ENCODE results near the gene KIF3A. TPM values are rescaled to one million over a fixed set of nuclear protein-coding genes. Genes with fewer than 3 reads are reported as not detected.

Gene KIF3A
- total RNA-seq, 1 experiment from 2014 or later: 16.4 TPM

GRCh38 chr5:132753135-132753987 lies 16.0 kb upstream of the KIF3A start:
- no peak for DNase-seq (ENCODE audit: low spot score)

GRCh38 chr5:132752581-132753125 lies 15.3 kb upstream of the KIF3A start:
- DNase-seq (ENCODE audit: low spot score): no peak

GRCh38 chr5:132751971-132752580 lies 14.7 kb upstream of the KIF3A start:
- DNase-seq (ENCODE audit: low spot score): no peak

- no peak for DNase-seq (ENCODE audit: low spot score)
Observed at GRCh38 chr5:132751444-132751843, 14.1 kb upstream of the KIF3A start.

- DNase-seq (ENCODE audit: low spot score): no peak
Observed at GRCh38 chr5:132750471-132751230, 13.3 kb upstream of the KIF3A start.

- no peak for DNase-seq (ENCODE audit: low spot score)
Observed at GRCh38 chr5:132749506-132749905, 12.2 kb upstream of the KIF3A start.

- DNase-seq (ENCODE audit: low spot score): no peak
Observed at GRCh38 chr5:132748522-132749000, 11.2 kb upstream of the KIF3A start.

- DNase-seq (ENCODE audit: low spot score): no peak
Observed at GRCh38 chr5:132747616-132748440, 10.5 kb upstream of the KIF3A start.

GRCh38 chr5:132746954-132747615 lies 9.7 kb upstream of the KIF3A start, which contains the start of gene CCNI2:
CCNI2 (plus strand) TSS chr5:132747426; CDS start chr5:132747496, 70 bp downstream.
- no peak for DNase-seq (ENCODE audit: low spot score)

- no peak for DNase-seq (ENCODE audit: low spot score)
Observed at GRCh38 chr5:132746592-132746953, 9.2 kb upstream of the KIF3A start.

- no peak for DNase-seq (ENCODE audit: low spot score)
Observed at GRCh38 chr5:132744659-132745058, 7.3 kb upstream of the KIF3A start.

GRCh38 chr5:132742626-132743025 lies 5.3 kb upstream of the KIF3A start:
- no peak for DNase-seq (ENCODE audit: low spot score)

- no peak for DNase-seq (ENCODE audit: low spot score)
Observed at GRCh38 chr5:132742158-132742557, 4.8 kb upstream of the KIF3A start.

GRCh38 chr5:132739232-132739631 lies 1.9 kb upstream of the KIF3A start:
- DNase-seq (ENCODE audit: low spot score): no peak

GRCh38 chr5:132737982-132738681 lies 786 bp upstream of the KIF3A start:
- DNase-seq (ENCODE audit: low spot score): no peak

GRCh38 chr5:132734687-132735086 lies 2.7 kb downstream of the KIF3A start:
- DNase-seq (ENCODE audit: low spot score): no peak

GRCh38 chr5:132733499-132734148 lies 3.7 kb downstream of the KIF3A start:
- no peak for DNase-seq (ENCODE audit: low spot score)

- DNase-seq (ENCODE audit: low spot score): no peak
Observed at GRCh38 chr5:132729896-132730295, 7.5 kb downstream of the KIF3A start.

- no peak for DNase-seq (ENCODE audit: low spot score)
Observed at GRCh38 chr5:132725745-132726144, 11.6 kb downstream of the KIF3A start.
